Stimulated activated CD4-positive, alpha-beta T cell treated with anti-CD3 and anti-CD28 coated beads, Interleukin-1b, Interleukin-23, amount 100 ng/mL, for 1 hour (primary cell): ENCODE measurements around the gene ZBTB40.

Experiments used
- DNase-seq, 2 donors: peaks; one replicate each; pipeline ENCODE4 v3.0.0-alpha.2; 2020; ENCODE audit warnings: low read depth in 2 of 2

The ZBTB40 gene

DNA sequence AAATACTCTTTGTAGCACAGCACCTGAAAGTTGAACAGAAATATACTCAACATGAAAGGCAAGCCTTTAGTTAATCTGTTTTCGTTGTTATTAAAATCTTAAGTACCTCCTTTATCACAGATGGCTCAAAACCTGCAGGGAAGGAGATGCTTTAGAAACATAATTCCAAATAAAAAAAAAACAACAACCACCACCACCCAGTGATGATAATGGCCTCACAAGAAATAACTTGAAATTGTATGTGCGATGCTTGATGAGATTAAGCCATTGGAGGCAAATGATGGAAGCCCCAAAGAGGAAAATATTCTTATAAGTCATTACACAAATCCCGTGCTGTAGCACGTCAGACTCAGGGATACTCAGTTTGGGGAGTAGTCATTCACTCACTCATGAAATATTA, 24.9 kb upstream of the ZBTB40 start:
- no peak for DNase-seq

DNA sequence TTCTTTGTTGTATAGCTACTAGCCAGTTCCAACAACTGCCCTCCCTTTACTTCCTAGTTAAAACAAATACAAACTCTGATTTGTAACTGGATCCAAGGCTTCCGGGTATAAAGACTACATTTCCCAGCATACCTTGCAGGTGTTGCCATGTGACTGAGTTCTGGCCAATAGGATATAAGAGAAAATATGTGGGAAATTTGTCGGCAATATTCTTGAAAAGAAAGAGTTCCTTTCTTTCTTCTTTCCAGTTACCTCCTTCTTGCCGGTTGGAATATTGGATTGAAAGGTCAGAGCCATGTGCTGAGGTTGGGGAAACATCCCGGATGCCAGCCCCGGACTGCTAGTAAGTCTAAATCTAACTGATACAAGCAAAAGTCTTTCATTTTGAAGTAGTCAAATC, 23.0 kb upstream of the ZBTB40 start:
- no peak for DNase-seq

DNA sequence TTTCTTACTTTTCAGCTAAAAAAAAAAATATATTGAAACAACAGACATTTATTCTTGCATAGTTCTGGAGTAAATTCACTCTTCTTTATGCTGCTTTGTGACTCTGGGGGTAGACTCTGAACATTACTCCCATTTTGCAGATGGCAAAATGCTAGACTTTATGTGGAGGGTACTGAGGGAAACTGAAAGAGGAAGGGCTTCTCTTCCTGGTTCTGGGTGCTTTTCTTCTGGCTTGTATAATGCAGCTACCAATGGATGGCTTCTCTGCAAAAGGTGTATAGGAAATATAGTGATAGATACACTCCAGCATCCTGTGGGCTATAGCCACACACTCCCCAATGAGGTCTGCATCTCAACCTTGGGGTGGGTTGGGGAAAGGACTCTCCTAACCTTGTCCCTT, 19.7 kb upstream of the ZBTB40 start:
- no peak for DNase-seq

DNA sequence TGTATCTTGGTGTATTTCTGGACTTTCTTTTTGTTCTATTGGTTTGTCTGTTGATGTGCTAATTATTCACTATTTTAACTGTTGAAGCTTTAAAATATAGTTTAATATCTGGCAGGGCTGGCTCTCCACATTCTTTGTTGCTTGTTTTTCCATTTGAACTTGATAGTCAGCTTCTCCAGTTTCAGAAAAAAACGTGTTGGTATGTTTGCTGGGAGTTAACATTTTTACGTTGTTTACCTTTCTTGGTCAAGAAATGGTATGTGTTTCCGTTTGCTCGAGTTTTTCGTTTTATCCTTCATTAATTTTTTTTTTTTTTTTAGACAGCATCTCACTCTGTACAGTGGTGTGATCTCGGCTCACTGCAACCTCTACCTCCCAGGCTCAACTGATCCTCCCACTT, 16.9 kb upstream of the ZBTB40 start:
- no peak for DNase-seq

DNA sequence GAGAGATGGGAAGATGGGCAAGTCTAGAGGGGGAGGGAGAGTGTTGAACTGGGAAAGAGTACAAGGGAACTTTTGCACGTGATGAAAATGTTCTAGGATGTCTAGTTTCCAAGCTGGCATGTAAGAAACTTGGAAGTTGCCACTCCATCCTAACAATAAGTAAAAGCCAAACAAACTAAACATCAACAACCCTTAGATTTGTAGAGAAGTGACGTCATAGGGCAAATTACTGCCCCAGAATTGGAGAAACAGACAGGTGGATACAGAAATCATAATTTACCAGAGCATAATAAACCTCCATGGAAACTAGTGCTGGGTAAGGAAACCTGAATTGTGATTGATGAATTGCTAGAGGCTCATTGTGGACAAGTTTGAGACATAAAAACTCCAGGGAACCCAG, 14.7 kb upstream of the ZBTB40 start:
- no peak for DNase-seq

DNA sequence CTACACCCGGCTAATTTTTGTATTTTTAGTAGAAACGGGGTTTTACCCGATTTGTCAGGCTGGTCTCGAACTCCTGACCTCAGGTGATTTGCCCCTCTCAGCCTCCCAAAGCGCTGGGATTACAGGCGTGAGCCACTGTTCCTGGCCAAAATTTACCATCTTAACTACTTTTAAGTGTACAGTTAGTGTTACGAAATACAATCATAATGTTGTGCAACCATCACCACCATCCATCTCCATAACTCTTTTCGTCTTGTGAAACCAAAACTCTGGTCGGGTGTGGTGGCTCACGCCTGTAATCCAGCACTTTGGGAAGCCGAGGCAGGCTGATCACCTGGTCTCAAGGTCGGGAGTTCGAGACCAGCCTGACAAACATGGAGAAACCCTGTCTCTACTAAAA, 14.1 kb upstream of the ZBTB40 start:
- DNase-seq: no peak

DNA sequence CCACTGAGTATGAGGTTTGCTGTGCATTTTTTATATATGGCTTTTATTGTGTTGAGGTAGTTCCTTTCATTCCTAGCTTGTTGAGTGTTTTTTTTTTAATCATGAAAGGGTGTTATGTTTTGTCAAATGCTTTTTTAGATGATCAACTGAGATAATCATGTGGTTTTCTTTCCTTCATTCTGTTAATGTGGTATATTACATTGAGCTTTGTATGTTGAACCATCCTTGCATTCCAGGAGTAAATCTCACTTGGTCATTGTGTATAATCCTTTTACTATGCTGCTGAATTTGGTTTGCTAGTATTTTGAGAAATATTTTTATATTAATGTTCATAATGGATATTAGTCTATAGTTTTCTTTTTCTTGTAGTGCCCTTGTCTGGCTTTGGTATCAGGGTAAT, 11.1 kb upstream of the ZBTB40 start:
- no peak for DNase-seq

DNA sequence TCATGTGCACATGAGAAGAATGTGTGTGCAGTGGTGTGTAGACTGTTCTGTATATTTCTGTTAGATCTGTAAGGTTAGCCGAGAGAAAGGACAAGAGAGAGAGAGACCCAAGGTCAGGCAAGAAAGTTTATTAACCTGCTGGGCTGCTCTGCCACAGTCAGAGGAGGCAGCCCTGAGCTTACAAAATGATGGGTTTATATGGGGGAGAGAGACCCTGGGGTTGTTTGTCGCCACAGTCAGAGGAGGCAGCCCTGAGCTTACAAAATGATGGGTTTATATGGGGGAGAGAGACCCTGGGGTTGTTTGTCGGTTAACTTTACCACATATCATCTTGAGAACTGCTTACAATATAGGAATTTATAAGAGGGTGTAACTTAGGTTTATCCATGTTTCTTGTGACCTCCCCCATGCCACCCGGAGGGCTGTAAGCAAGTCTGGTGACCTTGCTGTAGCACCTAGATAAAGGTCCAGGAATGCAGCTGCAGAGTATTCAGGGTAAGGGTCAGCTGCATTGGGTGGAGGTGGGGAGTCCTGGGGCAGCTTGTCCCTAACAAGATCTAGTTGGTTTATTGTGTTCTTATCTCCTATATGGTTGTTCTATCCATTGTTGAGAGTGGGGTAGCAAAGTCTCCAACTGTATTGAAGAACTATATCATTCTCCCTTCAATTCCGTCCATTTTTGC, 9.3 kb upstream of the ZBTB40 start:
- no peak for DNase-seq

DNA sequence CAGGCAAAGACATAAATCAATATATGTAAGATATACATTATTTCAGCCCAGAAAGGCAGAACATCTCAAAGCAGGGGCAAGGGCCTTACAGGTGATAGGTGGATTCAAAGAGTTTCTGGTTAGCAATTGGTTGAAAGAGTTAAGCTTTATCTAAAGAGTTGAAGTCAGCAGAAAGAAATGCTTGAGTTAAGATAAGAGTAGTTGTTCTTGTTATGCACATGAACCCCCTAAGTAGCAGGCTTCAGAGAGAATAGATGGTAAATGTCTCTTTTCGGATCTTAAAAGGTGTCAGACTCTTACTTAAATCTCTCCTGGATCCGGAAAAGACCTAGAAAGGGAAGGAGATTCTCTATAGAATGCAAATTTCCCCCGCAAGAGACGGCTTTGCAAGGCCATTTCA, 8.3 kb upstream of the ZBTB40 start:
- DNase-seq: no peak

DNA sequence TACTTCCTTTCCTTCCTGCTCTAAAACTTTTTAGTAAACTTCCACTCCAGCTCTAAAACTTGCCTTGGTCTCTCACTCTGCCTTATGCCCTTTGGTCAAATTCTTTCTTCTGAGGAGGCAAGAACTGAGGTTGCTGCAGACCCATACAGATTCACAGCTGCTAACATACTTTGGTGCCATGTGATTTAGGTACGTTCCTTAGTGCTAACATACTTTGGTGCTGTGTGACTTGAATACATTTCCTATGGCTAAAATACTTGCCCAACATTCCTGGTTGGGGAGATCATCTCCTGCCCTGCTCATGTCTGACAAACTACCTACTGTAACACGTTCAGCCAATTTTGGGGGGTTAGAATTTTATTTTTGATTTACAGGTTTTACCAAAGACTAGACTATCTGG, 6.8 kb upstream of the ZBTB40 start:
- DNase-seq: no peak

DNA sequence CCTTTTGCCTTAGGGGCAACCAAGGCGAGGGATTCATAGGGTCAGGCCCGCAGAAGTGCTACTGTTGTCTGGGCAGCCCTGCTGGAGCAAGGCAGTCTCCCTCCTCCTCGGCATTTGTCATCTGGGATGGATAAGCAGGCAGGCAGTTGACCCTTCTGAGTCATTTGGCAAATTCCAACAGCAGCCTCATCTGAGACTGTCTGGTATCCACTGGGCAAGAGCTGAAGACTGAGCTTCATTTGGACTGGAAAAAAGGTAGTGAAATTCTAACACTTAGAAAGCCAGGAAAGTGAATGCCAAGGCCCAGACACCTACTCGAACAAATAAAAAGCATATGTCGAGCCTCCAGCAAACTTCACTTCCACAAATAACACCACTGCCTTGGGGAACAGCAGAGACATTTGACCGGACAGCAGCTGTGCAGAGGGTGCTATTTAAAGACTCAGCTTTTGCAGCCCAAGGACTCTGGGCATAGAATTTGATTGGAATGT, 4.0 kb upstream of the ZBTB40 start:
- no peak for DNase-seq

DNA sequence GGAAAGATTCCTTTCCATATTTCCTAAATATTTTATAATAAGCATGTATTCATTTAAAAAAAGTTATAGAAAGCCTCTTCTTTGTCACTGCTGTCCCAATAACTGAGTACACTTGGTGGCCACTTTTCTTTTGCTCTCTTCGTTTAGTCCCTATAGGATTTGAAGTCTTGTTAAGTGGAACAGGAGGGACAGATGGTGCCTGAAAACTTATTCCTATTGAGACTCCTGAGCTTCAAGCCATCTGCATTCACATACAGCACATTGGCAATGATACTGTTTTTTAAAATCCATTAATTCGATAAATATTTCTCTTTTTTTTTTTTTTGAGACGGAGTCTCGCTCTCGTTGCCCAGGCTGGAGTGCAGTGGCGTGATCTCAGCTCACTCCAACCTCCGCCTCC, 2.0 kb upstream of the ZBTB40 start:
- no peak for DNase-seq

DNA sequence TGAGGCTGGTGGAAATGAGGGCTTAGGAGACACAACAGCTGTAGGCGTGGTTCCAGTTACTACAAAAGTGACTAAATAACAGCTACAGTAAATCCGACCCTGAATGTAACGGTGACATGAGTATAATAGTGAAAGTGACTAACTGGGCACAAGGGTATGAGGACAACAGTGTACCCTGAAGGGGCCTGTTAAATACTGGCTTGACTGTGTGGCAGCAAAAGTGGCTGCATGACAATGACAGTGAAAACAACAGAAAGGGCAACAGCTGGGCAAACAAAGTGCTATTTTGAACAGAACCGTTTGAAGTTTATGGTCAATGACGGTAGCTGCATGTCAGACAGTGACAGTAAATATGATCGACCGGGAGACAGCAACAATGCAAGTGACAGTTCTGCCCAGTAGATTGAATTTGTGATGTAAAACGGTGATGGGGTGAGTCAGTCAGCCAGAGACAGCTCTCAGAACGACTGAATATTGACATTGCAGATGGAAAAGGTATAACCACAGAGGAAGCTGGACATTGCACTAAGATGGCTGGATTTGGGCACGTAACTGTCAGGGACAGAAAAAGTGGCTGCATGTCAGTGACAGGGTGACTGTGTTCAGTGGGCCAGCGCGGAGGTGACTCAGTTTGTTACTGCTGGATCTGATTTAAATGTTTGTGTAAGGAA, 1.2 kb upstream of the ZBTB40 start:
- no peak for DNase-seq

DNA sequence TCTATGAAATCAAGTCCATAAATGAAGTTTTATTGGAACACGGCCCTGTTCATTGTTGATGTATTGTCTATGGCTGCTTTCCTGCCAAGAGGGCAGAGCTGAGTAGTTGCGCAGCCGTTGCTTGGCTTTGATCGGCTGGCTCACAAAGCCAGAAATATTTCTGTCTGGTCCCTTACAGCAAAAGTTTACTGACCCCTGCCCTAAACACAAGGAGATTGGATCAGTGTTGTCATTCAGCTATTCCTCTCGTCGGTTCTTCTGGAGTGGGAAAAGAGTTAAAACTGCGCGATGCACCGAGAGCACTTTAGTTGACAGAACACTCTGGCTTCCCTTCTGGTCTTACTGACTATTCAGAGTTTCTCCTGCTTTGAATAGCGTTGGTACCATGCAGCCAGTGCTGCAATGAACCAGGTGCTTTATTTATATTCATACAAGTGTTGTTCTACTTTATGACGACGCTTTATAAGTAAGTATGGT, 868 bp downstream of the ZBTB40 start:
- DNase-seq: no peak

DNA sequence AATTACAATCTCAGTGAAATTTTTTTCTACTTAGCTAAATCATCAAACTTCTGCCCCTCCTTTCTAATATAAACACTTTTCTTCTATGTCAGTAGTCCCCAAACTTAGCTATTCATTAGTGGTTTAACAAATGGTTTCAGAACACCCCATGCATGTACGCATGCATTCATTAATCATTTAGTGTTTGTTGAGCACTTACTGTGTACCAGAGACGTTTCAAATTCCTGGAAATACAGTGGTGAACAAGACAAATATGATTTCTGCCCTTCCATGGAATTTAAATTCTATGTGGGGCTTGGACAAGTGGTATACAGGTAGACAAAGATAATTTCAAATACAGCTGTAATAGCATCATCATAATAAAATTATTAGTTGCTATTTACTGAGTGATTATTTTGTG, 1.5 kb downstream of the ZBTB40 start:
- DNase-seq: no peak

DNA sequence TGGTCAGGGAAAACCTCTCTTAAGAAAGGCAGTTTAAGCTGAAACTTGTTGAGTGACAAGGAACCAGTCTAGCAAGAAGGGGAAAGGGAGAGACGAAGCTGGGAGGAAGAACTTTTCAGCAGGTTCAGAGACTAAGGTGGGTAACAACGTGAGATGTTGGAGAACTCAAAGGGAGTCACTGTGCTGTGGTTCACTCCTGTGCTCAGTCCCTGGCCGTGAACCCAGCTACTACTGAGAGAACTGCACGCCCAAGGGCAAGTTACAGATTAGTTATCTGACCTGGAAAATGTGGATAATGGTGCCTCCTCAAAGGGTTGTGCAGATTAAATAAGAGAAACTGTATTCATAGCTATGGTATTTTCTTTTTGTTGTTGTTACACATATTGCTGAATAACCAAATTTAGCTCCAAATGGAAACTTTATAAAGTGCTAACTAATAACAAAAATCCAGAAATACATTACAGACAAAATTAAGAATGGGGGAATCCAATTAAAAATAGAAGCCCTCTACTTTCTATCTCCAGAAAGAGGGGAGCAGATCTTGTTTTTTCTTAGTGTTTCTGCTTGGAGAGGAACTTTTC, 2.9 kb downstream of the ZBTB40 start:
- no peak for DNase-seq

DNA sequence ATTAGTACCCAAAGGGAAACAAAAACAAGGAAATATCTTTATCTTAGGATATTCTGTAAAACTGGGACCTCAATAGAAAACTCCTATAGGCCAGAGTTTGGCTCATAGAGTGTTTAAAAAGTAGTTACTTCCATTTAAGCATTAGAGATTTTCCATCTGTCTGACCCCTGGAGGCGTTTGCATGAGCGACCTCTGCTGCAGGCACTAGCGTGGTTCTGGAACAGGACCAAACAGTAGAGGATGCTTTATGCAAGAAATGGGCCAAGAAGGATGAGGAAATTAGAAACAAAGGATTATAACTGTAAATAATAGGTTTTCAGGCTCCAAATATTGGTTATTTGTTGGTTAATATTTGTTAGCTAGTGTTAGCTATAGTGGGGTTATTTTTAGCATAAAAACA, 5.7 kb downstream of the ZBTB40 start:
- DNase-seq: no peak

DNA sequence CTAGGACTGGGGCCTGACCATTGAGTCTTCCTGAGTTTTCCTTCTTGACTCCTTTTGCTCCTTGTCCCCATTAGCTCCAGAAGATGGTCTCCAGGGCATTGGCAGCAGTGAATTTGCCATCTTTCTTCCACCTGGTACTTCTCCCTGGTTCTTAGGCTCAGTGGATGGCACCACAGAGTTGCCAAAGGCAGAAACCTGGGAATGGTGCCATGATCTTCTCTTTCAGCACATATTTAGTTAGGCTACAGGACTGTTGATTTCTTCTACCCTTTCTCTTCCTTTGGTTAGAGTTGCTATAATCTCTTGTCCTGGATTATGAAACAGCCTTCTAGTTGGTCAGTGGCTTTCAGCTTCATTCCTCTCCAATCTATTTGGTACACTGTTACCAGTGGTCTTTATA, 6.2 kb downstream of the ZBTB40 start:
- no peak for DNase-seq

DNA sequence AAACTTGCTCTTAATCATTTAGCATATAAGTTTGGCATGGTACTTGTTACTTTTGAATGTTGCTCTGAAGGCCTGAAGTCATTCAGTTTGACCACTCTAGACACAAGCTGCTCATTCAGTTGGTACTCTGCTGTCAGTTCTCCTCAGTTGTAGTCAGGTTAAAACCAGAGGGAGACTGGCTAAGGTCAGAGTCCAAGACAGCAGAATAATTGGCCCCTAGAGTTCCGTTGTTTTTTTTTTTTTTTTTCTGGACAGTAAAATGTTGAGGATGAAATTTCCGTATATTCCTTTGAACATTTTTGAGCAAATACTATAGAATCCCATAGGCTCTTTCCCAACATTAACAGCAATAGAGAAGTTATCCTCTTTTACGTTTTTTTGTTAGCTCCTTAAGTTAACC, 9.4 kb downstream of the ZBTB40 start:
- no peak for DNase-seq

DNA sequence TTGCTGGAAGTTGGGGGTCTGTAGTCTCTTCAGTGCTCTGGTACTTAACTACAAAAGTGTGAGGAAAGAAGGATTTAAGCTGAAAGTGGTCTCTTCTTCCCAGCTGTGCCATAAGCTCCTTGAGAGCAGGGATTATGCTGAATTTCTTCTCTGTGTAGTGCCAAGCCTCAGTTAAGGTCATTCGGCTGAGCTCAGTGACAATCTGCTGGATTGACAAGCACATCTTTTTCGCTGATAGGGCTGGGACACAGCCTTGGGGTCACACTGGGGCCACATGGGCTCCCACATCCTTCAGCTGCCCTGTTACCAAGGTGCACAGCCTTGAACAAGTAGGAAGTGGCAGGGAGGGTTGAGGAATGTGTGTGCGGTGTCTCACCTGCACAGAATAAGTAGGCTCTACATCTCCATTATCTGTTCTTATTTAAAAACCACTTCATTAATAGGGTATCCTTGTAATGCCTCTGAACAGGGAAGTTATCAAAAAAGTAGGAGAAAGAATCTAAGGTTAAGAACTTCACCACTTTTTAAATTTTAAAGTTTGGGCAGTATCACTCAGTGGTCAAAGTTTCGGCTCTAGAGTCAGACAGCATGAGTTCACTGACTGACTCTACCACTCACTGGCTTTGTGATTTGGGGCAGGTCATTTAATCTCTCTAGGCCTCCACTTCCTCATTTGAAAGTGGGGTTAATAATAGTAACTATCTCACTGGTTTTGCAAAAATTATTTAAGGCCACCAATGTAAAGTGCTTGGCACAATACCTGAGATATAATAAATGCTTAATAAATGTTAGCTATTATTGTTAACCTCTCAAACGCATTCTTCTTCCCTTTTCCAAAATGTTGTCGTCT, 10.3 kb downstream of the ZBTB40 start:
- DNase-seq: no peak

DNA sequence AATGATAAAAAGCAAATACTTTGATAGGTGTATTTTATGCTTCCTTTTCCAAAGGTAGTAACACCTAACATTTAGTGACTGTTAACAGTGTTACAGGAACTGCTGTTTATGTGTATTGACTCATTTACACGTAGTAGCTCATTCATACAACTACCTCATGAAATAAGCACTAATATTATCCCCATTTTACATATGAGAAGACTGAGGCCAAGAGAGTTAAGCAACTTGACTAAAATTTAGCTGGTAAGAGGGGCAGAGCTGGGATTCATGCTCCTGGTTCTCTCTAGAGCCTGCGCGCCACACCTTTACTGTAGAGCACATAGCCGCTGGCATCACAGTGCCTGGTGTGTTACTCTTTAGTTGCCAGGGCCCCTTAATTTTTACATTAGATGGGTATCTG, 11.3 kb downstream of the ZBTB40 start:
- no peak for DNase-seq

DNA sequence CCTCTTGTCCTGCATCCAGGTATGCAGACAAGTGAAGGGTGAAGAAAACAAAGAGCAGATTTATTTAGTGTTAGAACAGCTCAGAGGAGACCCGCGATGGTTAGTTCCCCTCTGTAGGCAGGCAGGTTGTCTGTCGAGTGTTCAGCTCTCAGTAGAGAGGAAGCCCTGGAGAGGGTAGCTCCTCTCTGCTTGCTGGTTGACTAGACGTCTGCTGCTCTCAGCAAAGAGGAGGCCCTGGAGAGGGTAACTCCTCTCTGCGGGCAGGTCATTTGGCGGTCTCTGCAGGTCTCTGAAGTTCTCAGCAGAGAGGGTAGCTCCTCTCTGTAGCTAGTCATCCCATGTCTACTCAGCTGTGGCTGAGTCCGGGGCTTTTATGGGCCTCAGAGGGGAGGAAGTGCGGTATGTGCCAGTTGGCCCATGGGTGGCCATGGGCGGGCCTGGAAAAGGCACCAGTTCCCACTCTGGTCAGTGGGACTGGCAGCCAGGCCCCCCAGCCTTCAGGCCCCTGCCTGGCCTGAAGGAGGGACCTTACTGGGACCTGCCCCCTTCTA, 13.4 kb downstream of the ZBTB40 start:
- DNase-seq: no peak
